Gastroesophageal sphincter (tissue), 3 donors: ENCODE measurements around the gene ELK4.

ENCODE experiments used
- EP300 ChIP-seq: sonication (generic); formaldehyde crosslinking; IDR thresholded peaks from one replicate; pipeline ENCODE4 v1.6.1; 2017; ENCODE audit warnings: antibody characterized with exemption, mild to moderate bottlenecking
- POLR2A ChIP-seq, 2 donors: fragments of 450-650 bp; IDR thresholded peaks; one replicate each; pipeline ENCODE4 v1.6.1; 2017; ENCODE audit warnings: antibody characterized with exemption in 2 of 2, mild to moderate bottlenecking in 2 of 2, moderate library complexity in 1 of 2
- POLR2AphosphoS5 ChIP-seq: sonication (generic); formaldehyde crosslinking; IDR thresholded peaks from one replicate; pipeline ENCODE4 v1.6.1; 2017; ENCODE audit warnings: antibody characterized with exemption
- TF ChIP-seq, protein P1 (sequence below), 4 experiments: fragments of 200-600 bp in 2 of 4; fragments of 450-650 bp in 2 of 4; sonication (generic) in 1 of 4; IDR thresholded peaks; one replicate each; pipeline ENCODE4 v1.5.1; 2017 to 2019; ENCODE audit warnings: antibody characterized with exemption in 4 of 4, mild to moderate bottlenecking in 2 of 4, moderate library complexity in 2 of 4

DNA sequence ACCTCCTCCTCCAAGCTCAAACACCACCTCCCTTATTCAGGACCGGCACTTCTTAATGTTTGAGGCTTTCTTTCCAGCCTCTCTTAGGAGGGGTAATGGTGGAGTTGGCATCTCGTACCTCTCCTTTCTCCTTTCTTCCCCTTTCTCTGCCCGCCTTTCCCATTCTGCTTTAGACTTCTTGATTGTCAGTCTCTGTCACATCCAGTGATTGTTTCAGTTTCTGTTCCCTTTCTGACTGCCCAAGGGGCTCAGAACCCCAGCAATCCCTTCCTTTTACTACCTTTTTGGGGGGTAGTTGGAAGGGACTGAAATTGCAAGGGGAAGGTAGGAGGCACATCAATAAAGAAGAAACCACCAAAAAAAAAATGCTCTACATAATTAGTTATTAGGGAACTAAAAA lies 5.6 kb downstream of the ELK4 start:
- TF ChIP-seq, protein P1, sequence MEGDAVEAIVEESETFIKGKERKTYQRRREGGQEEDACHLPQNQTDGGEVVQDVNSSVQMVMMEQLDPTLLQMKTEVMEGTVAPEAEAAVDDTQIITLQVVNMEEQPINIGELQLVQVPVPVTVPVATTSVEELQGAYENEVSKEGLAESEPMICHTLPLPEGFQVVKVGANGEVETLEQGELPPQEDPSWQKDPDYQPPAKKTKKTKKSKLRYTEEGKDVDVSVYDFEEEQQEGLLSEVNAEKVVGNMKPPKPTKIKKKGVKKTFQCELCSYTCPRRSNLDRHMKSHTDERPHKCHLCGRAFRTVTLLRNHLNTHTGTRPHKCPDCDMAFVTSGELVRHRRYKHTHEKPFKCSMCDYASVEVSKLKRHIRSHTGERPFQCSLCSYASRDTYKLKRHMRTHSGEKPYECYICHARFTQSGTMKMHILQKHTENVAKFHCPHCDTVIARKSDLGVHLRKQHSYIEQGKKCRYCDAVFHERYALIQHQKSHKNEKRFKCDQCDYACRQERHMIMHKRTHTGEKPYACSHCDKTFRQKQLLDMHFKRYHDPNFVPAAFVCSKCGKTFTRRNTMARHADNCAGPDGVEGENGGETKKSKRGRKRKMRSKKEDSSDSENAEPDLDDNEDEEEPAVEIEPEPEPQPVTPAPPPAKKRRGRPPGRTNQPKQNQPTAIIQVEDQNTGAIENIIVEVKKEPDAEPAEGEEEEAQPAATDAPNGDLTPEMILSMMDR (IDR thresholded peaks at IDR 0.05) = no peak
- TF ChIP-seq POLR2AphosphoS5 (no peak), EP300 (no peak), POLR2A (IDR thresholded peaks at IDR 0.05) (no peak)
